Measurements from ENCODE around the gene DTD1.

DNA sequence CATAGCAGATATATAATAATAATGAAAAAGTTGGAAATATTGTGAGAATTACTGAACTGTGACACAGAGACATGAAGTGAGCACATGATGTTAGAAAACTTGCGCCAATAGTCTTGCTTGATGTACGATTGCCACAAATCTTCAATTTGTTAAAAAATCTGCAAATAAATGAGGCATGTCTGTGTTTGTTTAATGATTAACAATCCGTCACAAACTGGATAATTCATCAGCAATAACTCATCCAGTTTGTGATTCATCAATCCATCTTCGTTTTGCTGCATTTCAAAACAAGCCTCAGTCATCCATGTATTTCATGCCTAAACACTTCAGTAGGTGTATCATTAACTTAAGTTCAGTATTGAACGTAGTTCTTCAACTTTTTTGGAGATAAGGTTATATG is 46.1 kb upstream of the DTD1 start:
- TF ChIP-seq EZH2 (IDR thresholded peaks at IDR 0.05; ENCODE audit: insufficient read depth, poor library complexity, severe bottlenecking) (no peak), EZH2phosphoT487 (IDR thresholded peaks at IDR 0.05; ENCODE audit: insufficient read depth, low read depth) (no peak)
